ENCODE measurements around the gene GABPB1. TPM values are rescaled to one million over a fixed set of nuclear protein-coding genes. Genes with fewer than 3 reads are reported as not detected.

GABPB1 gene
- total RNA-seq = 18.6 and 35.0 TPM in 2 replicates

GRCh38 chr15:50354838-50355618 lies at the start of gene GABPB1:
Gene GABPB1 (minus strand): TSS chr15:50355198. CDS start chr15:50309798, 45,400 bp downstream.

GRCh38 chr15:50265620-50266019 lies 89.4 kb downstream of the GABPB1 start, which contains the start of gene HDC:
Gene HDC (minus strand): TSS chr15:50265726. CDS start chr15:50265623, 103 bp downstream.

Other genes with a start within 250 kb of the GABPB1 start
- gene ATP8B4, start 236.0 kb downstream of the GABPB1 start, total RNA-seq = not detected in 2 replicates
- under 0.01 and 0.76 TPM in 2 replicates for gene SLC27A2, start 173.0 kb downstream of the GABPB1 start, total RNA-seq
- gene HDC, start 89.5 kb downstream of the GABPB1 start, total RNA-seq = not detected in 2 replicates
- 24.7 and 28.8 TPM in 2 replicates for gene USP8, start 69.2 kb upstream of the GABPB1 start, total RNA-seq
- not detected in 2 replicates for gene USP50, start 191.5 kb upstream of the GABPB1 start, total RNA-seq